HL-60 (cell line): ENCODE results near the gene TMEM198.

Experiments
- DNase-seq, 2 experiments: peaks; one replicate each; pipeline ENCODE4 v3.0.0-alpha.2; 2010 to 2020; ENCODE audit warnings: low read depth in 1 of 2, low spot score in 1 of 2
- H3K27ac ChIP-seq: fragments of 250-450 bp; sonication (Bioruptor Pico); replicated peaks from 2 replicates; pipeline ENCODE4 v1.5.1; 2020; ENCODE audit warnings: mild to moderate bottlenecking, moderate library complexity
- H3K27me3 ChIP-seq: fragments of 250-450 bp; sonication (Bioruptor Pico); 2 replicates; pipeline ENCODE4 v1.5.1; 2021; ENCODE audit warnings: mild to moderate bottlenecking, moderate library complexity; ENCODE audit not compliant: insufficient read depth, poor library complexity, severe bottlenecking
- H3K4me3 ChIP-seq: replicated peaks from 2 replicates; pipeline ENCODE4 v1.5.1; 2011; ENCODE audit warnings: mild to moderate bottlenecking, control low read depth, low read length; ENCODE audit not compliant: insufficient read depth
- GABPA ChIP-seq: IDR thresholded peaks from 2 replicates; pipeline ENCODE4 v1.6.1; 2012; ENCODE audit warnings: low read depth
- POLR2AphosphoS5 ChIP-seq: IDR thresholded peaks from 2 replicates; pipeline ENCODE4 v1.6.1; 2012; ENCODE audit warnings: low read depth
- SPI1 ChIP-seq: IDR thresholded peaks from 2 replicates; pipeline ENCODE4 v1.6.1; 2012; ENCODE audit warnings: low read depth, mild to moderate bottlenecking, borderline replicate concordance
- TF ChIP-seq, protein P1 (sequence below): IDR thresholded peaks from 2 replicates; pipeline ENCODE4 v1.6.1; 2012; ENCODE audit warnings: low read depth; ENCODE audit not compliant: insufficient replicate concordance
- TF ChIP-seq, protein P2 (sequence below): IDR thresholded peaks from one replicate; pipeline ENCODE4 v1.5.1; 2011; ENCODE audit warnings: low read length, control low read depth, inconsistent platforms; ENCODE audit not compliant: insufficient read depth

Gene TMEM198

DNA sequence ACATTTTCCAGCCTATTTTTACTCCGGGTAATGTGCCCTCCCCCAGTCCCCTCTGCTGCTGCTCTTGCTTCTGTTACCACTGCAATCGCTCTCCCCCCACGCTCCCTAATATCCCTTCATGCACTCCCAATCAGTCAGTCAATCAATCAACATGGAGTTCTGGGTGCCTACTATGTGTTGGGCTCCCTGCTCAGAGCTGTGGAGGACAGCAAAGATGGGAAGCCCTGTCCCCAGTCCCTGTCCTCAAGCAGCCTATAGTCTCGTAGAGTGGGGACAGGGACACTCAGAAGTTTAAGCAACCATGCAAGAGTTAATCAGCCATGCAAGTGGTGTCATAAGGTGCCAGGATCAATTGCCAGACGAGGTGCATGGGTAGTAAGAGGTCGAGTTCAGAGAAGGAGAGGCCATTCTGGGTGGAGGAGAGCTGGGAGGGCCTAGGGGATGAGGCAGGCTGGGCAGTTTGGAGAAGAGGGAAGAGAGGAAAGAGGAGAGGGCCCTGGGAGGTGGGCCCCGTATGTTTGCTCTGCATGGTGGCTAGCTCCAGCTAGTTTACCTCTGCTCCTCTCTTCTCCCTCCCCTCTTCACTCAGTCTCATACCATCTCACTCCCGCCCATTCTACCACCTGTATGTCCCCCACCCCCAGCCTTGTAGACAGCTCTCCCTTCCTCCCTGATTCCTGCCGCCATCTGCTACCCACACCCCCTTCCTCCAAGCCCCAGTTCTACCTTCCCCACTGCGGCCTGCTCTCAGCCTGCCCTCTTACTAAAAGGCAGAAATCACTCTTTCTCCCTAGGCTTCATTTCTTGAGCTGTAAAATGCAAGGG, 25.7 kb upstream of the TMEM198 start:
- TF ChIP-seq GABPA, result no peak
- no peak for DNase-seq
- Histone ChIP-seq H3K27ac (no peak overlapping the region), H3K4me3 (no peak overlapping the region), H3K27me3 (peaks cover 74% of the 10 kb centered on the region)

DNA sequence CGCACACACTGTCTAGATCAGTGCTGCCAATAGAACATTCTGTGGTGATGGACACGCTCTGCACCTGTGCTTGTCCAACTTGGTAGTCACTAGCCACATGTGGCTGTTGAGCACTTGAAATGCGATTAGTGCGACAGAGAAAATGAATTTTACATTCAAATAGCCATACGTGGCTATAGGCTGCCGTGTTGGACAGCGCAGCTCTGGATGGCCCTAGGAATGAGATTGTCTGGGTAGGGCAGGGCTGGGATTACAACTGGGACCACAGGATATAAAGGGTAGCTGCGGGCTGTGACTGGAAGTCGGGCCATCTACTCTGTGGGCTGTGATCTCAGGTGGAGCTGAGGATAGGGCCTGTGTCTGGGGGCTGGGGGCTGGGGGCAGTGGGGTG, 24.3 kb upstream of the TMEM198 start:
- no peak for DNase-seq
- Histone ChIP-seq H3K4me3 (no peak overlapping the region), H3K27ac (no peak overlapping the region), H3K27me3 (peaks cover 75% of the 10 kb centered on the region)
- TF ChIP-seq, protein P1, sequence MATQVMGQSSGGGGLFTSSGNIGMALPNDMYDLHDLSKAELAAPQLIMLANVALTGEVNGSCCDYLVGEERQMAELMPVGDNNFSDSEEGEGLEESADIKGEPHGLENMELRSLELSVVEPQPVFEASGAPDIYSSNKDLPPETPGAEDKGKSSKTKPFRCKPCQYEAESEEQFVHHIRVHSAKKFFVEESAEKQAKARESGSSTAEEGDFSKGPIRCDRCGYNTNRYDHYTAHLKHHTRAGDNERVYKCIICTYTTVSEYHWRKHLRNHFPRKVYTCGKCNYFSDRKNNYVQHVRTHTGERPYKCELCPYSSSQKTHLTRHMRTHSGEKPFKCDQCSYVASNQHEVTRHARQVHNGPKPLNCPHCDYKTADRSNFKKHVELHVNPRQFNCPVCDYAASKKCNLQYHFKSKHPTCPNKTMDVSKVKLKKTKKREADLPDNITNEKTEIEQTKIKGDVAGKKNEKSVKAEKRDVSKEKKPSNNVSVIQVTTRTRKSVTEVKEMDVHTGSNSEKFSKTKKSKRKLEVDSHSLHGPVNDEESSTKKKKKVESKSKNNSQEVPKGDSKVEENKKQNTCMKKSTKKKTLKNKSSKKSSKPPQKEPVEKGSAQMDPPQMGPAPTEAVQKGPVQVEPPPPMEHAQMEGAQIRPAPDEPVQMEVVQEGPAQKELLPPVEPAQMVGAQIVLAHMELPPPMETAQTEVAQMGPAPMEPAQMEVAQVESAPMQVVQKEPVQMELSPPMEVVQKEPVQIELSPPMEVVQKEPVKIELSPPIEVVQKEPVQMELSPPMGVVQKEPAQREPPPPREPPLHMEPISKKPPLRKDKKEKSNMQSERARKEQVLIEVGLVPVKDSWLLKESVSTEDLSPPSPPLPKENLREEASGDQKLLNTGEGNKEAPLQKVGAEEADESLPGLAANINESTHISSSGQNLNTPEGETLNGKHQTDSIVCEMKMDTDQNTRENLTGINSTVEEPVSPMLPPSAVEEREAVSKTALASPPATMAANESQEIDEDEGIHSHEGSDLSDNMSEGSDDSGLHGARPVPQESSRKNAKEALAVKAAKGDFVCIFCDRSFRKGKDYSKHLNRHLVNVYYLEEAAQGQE, result no peak
- no peak for TF ChIP-seq GABPA
- no peak for TF ChIP-seq POLR2AphosphoS5
- TF ChIP-seq SPI1, result no peak
- TF ChIP-seq, protein P2, sequence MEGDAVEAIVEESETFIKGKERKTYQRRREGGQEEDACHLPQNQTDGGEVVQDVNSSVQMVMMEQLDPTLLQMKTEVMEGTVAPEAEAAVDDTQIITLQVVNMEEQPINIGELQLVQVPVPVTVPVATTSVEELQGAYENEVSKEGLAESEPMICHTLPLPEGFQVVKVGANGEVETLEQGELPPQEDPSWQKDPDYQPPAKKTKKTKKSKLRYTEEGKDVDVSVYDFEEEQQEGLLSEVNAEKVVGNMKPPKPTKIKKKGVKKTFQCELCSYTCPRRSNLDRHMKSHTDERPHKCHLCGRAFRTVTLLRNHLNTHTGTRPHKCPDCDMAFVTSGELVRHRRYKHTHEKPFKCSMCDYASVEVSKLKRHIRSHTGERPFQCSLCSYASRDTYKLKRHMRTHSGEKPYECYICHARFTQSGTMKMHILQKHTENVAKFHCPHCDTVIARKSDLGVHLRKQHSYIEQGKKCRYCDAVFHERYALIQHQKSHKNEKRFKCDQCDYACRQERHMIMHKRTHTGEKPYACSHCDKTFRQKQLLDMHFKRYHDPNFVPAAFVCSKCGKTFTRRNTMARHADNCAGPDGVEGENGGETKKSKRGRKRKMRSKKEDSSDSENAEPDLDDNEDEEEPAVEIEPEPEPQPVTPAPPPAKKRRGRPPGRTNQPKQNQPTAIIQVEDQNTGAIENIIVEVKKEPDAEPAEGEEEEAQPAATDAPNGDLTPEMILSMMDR, result no peak

DNA sequence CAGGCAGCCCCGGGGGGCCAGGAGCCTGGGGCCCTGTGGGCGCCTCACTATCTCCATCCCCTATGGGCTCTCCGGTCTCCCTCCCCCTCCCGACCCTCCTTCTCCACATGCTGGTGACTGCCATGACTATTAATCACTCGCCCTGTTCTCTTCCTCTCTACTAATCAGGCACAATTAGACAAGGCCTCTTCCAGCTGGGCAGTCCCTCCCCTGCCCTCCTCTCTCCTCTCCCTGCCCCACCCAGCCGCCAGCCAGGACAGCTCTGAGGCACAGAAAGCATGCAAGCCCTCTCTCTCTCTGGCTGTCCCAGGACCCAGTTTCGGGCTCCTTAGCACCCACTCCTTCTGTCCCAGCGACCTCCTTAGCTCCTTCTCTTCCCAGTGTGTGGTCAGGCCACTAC, 23.7 kb upstream of the TMEM198 start:
- TF ChIP-seq SPI1 (no peak), POLR2AphosphoS5 (no peak), GABPA (no peak)
- TF ChIP-seq, protein P1, result no peak
- TF ChIP-seq, protein P2, result no peak
- H3K27me3 ChIP-seq, result peaks cover 75% of the 10 kb centered on the region

DNA sequence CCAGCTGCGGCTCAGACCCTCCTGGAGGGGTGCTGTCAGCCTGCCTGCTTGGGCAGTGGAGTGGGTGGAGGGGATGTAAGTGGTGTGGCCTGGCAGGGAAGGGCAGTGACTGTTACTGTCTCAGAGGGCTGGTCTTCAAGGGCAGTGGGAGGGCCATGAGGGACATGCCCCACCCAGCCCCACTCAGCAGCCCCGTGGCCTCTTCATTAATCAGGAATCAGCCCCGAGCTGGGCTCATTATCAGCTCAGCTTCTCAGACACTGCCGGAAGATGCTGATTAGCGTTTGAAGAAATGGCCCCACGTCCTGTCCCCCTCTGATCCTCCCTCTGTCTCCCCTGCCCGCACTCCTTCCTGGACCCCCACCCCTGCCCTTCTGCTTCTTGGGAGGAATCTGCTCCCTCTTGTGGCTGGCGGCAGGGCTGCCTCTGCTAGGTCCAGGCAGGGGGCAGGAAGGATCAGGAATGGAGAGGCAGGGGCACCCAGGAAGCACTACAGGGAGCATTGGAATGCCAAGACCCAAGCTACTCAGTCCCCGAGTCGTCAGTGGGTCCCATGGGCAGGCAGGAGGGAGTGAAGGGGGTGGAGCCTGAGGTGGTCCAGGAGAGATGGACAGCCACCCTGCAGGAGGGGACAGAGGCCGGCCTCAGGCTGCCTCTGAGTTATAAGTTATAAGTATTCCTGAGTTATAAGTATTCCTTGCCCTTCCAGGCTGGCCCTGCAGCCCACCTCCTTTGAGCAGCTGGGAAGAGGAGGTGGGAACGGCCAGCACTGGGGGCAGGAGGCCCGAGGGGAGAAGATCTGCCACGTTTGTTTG, 22.6 kb upstream of the TMEM198 start:
- Histone ChIP-seq H3K27ac (no peak overlapping the region), H3K27me3 (peaks cover 77% of the 10 kb centered on the region), H3K4me3 (no peak overlapping the region)
- DNase-seq, result no peak
- TF ChIP-seq GABPA (no peak), POLR2AphosphoS5 (no peak), SPI1 (no peak)
- TF ChIP-seq, protein P2, result no peak
- TF ChIP-seq, protein P1, result no peak

More for the DNA sequence above, 23.7 kb upstream of the TMEM198 start:
- Histone ChIP-seq H3K4me3 (no peak overlapping the region), H3K27ac (no peak overlapping the region)
- DNase-seq, result no peak
